Myocyte (in vitro differentiated cells): ENCODE data around the gene FASN. TPM values are rescaled to one million over a fixed set of nuclear protein-coding genes. Genes with fewer than 3 reads are reported as not detected.

Experiments
- DNase-seq: peaks from one replicate; pipeline ENCODE4 v3.0.0-alpha.2; 2012; ENCODE audit warnings: low read depth
- total RNA-seq: library from RNA; depleted of rRNA; stranded (reverse); fragments of >200 nt; gene quantifications from 2 replicates; pipeline ENCODE4 v1.2.3, GENCODE V29; 2014

Gene FASN
- total RNA-seq, 1 donor from 2014 or later, result 97.9 TPM

- DNase-seq, result no peak
Measured at GRCh38 chr17:82118168-82118814, 20.3 kb upstream of the FASN start.

DNA sequence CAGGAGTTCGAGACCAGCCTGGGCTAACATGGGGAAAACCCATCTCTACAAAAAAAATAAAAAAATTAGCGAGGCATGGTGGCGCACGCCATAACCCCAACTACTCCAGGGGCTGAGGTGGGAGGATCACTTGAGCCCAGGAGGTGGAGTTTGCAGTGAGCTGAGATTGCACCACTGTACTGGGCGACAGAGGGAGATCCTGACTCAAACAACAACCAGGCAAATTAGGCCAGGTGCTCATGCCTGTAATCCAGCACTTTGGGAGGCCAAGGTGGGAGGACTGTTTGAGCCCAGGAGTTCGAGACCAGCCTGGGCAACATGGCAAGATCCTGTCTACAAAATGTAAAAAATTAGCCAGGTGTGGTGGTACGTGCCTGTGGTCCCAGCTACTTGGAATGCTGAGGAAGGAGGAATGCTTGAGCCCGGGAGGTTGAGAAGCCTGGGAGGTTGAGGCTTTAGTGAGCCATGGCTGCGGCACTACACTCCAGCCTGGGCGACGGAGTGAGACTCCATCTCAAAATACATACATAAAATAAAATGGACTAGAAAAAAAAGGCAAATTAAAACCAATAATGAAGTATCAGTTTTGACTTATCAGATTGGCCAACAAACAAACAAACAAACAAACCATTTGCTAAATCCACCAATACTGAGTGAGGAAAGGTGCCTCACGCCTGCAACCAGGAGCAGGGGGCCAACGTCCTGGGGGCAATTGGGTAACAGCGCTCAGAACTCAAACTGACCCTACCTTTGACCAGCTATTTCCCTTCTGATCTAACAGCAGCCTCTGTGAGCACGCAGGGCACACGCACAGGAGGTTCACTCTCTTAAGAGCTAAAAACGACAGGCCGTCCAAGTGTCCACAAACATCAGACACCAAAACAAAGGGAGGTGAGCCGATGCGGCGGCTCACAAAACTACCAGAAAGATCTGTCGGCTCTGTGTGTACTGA, 19.4 kb upstream of the FASN start:
- DNase-seq, result no peak

GRCh38 chr17:82116246-82116645, 18.2 kb upstream of the FASN start:
- no peak for DNase-seq

DNA sequence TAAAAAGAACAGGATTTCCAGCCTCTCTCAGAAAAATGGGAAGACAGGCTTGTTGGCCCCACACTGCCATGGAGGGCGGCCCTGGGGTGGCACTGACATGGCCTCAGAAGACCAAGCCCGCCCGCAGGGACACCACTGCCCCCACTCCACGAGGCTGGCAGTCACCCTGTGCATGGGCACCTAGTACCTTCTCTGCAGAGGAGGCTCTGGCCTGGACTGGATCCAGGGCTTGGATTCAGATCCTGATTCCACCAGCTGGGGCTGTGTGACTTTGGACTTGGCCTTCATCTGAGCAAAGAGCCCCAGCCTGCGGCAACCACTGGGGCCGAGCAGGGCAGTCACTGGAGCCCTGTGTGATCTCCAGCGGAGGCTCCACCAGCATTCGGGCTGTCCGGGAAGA, 16.8 kb upstream of the FASN start:
- no peak for DNase-seq

GRCh38 chr17:82114447-82114846, 16.4 kb upstream of the FASN start:
- no peak for DNase-seq

- no peak for DNase-seq
Measured at GRCh38 chr17:82113941-82114340, 15.9 kb upstream of the FASN start.

DNA sequence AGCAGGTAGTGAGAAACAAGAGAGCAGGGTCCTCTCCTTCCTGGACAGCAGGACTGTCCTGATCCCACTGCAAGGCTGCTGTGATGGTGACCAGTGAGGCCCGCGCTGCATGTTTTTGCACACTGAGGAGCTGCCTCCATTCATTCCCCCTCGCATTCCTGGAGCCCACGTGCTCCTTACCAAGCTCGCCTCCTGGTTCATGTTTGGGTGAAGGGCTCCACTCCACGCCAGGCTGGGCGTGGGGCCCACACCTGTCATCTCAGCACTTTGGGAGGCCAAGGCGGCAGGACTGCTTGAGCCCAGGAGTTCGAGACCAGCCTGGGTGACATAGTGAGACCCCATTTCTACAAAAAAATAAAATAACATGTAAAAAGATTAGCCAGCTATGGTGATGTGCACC, 15.4 kb upstream of the FASN start:
- no peak for DNase-seq

DNA sequence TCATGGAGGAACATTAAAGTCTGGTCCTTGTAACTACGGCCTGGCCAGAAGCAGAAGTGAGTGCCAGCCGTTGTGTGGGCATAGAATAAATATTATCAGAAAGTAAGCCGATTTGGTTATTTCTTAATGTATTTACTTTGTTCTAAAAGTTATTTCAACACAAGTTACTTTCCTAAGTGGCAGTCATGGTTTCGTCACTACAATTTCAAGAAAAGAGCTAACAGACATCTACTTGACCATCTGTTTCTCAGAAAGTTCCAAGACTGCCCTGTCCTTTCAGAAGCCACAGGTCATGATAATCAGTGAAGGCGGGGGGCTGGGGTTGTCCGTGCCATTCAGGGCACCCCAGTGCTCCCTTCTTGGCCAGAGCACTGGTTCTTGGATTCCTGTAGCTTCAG, 14.9 kb upstream of the FASN start:
- DNase-seq, result no peak

DNA sequence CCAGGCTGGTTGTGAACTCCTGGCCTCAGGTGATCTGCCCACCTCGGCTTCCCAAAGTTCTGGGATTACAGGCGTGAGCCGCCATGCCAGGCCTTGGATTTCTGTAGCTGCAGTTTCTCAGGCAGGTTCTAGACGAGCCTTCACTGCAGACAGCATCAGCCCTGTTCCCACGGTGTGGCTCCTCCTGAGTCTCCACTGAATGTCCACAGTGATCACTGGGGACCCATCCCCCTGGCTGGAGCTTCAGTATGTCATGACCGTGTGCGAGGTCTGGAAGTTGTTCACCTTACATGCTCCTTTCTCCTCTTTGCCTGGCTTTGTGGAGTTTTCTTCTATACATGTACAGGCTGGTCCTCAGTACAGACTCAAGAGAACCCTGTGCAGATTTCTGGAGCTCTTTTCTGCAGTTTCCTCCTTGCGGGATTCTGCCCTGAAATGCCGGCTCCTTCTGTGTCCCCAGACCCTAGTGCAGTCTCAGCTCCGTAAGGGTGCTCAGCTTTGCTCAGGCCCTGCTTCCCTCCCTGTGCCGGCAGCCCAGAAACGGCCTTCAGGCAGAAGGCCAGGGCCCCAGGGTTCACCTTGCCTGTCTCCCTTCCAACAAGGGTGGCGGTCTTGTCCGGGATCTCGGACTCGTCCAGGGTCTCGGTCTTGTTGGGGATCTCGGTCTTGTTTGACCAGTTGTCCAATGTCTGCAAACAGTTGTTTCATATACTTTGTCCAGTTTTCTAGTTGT, 14.3 kb upstream of the FASN start:
- no peak for DNase-seq

- DNase-seq, result no peak
Measured at GRCh38 chr17:82110298-82110697, 12.3 kb upstream of the FASN start.

DNA sequence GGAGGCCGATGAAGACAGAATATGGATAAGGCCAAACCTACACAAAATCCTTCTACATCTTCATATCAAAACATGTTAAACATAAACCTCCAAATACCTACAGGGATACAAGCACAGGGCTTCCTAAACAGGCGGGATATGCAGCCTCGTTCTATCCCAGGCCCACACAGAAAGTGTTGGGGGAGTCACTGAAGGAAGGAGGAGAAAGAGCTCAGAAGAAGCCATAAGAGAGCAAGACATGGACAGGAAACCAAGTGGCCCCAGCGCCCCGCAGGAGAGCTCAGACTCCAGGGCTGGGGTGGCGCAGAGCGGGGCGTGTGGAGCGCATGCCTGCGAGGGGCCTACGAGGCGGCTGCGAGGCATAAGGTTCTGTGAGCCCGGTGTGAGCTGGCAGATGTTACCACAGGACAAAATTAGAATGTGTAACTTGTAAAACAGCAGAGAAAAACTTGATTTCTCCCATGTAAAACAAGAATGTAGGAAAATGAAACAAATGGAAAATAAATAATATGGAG, 11.0 kb upstream of the FASN start:
- no peak for DNase-seq

DNA sequence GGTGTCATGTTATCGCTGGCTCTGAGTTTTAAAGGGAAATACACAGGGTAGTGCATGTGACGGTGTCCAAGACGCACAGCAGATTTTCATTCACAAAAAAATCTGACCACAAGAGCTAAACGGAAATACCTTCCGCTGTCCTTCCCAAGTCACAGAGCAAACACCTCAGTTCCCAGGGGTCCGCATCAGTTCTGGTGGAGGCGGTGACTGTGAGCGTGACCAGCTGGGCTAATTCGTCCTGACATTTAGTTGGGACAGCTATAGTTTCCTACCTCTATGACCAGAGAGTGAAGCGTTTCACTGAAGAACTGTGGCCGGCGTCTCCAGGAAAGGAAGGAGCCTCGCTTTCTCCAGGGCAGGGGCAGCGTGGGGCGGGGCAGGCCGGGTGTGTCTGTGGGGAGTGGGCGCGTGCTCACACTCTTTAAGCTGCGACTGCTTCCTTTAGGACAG, 10.5 kb upstream of the FASN start:
- no peak for DNase-seq

DNA sequence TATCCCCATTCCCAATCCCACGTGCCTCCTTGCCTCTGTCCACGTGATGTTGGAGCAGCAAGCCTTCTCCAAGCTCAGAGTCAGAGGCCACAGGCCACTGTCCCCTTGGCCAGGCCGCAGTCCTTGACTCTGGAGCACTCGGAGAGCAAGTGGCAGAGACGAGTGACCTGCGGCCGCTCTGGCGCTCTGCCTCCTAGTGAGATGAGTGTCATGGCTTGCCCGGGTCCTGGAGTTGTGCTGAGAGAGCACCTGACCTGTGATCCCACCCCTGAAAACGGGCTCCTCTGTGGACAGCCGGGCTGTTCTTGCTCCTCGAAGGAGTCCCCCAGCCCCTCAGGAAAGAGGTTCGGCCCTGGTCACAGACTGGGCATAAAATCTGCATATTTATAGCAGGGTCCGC, 10.0 kb upstream of the FASN start:
- DNase-seq, result no peak

GRCh38 chr17:82107341-82107860, 9.4 kb upstream of the FASN start:
- no peak for DNase-seq

DNA sequence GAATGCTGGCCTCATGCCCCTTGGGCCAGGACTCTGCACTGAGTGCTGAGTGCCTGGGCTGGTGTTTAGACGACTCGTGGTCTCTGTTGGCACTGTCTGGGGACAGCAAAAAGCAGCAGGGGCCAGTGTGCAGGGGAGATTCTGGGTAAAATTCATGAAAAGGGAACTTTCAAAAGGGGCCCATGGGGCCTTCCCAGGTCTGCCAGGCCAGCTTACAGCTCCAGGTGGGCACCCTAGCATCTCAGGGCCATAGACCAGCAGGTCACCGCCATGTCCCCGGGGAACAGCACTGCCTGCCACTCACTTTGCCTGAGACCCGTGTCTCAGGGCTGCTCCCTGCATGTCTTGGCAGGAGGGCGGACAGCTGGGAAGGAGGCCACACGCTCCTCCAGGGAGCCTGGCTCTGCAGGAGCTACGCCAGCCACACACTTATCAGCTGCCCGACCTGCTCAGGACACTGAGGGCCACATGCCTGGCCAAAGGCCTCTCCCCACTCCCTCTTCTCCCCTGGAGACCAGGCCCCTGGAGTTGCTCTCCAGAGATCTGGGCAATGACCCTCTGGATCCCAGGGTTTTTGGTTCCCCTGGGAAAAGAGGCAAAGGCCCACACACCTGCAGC, 8.8 kb upstream of the FASN start:
- peak; percentile 47 for DNase-seq

- peak; percentile 80 for DNase-seq
Measured at GRCh38 chr17:82105882-82106687, 8.0 kb upstream of the FASN start.

- no peak for DNase-seq
Measured at GRCh38 chr17:82105417-82105881, 7.4 kb upstream of the FASN start.

- DNase-seq, result no peak
Measured at GRCh38 chr17:82104797-82105416, 6.9 kb upstream of the FASN start.
